ENCODE data around the gene ZSCAN10.

Gene ZSCAN10
- total RNA-seq, result 0.17 to 0.77 (median 0.35) reads per million in 3 donors

GRCh38 chr16:3098459-3099394, at the start of gene ZSCAN10:
Gene ZSCAN10, minus strand, starts transcription at chr16:3099294. Its CDS starts 6,357 bp downstream, at chr16:3092937.
- Histone ChIP-seq H3K9me3 (ENCODE audit: control insufficient read depth, low read length) (no peaks in the 10 kb centered on the region), H3K27me3 (replicated peaks; ENCODE audit: control insufficient read depth, insufficient read depth, low read length, poor library complexity, severe bottlenecking) (no peaks in the 10 kb centered on the region), H3K36me3 (ENCODE audit: control insufficient read depth, insufficient read depth, low read length) (no peaks in the 10 kb centered on the region), H3K27ac (ENCODE audit: insufficient read depth, low read length, poor library complexity, severe bottlenecking) (no peak within 1 kb of the TSS), H3K4me3 (ENCODE audit: insufficient read depth, low read depth, low read length, poor library complexity, severe bottlenecking) (peak within 1 kb of the TSS; percentile 13), H3K4me1 (ENCODE audit: control insufficient read depth, insufficient read depth, low read length, poor library complexity, severe bottlenecking) (peaks cover 36% of the 10 kb centered on the region)
- no peak for DNase-seq

DNA sequence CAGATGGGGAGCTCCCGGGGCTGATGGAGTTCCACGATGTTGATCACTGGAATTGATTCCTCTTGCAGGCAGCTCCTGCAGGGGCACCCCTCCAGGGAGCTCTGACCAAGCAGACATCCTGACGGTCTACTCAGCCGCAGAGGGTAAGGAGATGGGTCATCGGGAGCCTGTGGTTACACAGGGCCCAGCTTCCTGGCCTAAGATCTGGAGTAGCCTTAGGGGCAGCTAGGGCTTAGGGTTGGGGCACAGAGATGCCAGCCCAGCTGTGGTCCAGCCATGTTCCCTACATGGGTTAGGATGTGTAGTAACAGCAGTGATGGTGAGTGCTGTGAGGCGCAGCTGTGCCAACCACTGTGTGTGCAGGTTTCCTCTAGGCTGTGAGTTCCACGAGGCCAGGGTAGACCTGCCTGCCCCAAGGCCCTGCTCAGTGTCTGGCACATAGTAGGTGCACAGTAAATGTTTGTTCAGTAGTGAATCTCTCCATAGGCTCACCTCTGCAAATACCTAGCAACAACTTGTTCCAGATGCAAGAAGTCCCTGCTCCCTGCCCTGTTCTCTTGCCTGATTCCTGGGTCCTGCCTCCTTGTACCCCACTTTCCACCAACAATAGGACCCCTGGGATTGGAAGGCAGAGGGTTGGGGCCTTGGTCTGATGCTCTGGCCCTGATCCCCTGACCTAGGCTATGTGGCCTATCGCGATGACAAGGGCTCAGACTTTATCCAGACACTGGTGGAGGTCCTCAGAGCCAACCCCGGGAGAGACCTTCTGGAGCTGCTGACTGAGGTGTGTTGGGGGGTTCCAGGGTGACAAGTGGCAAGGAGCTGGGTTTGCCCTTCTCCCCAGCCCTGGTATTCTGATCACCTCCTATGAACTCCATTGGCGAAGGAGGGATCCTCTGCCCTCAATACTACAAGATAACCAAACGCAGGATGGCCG, 49.4 kb upstream of the ZSCAN10 start:
- no peaks in the 10 kb centered on the region for H3K27me3 ChIP-seq (replicated peaks; ENCODE audit: control insufficient read depth, insufficient read depth, low read length, poor library complexity, severe bottlenecking)
- no peaks in the 10 kb centered on the region for H3K9me3 ChIP-seq (ENCODE audit: control insufficient read depth, low read length)
- DNase-seq, result no peak
- no peak overlapping the region for H3K27ac ChIP-seq (ENCODE audit: insufficient read depth, low read length, poor library complexity, severe bottlenecking)
- no peak overlapping the region for H3K4me3 ChIP-seq (ENCODE audit: insufficient read depth, low read depth, low read length, poor library complexity, severe bottlenecking)
- no peaks in the 10 kb centered on the region for H3K36me3 ChIP-seq (ENCODE audit: control insufficient read depth, insufficient read depth, low read length)
- peaks cover 11% of the 10 kb centered on the region for H3K4me1 ChIP-seq (ENCODE audit: control insufficient read depth, insufficient read depth, low read length, poor library complexity, severe bottlenecking)

DNA sequence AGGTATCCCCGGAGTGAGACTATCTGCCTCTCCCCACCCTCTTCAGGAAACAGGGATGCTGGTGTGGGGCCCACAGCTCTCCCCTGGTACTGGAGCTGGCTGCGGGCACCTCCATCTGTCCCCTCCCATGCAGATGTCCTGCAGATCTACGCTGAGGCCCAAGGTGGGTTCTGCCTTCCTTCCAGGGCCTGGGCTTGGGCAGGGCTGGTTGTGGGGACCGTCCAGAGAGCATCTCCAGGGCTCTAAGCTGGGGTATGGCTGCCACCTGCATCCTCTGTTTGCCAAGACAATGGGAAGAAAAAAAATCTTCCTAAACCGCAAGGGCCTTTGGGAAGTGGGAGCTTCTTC, 48.6 kb upstream of the ZSCAN10 start:
- Histone ChIP-seq H3K27ac (ENCODE audit: insufficient read depth, low read length, poor library complexity, severe bottlenecking) (no peak overlapping the region), H3K9me3 (ENCODE audit: control insufficient read depth, low read length) (no peaks in the 10 kb centered on the region), H3K27me3 (replicated peaks; ENCODE audit: control insufficient read depth, insufficient read depth, low read length, poor library complexity, severe bottlenecking) (no peaks in the 10 kb centered on the region), H3K36me3 (ENCODE audit: control insufficient read depth, insufficient read depth, low read length) (peaks cover 1% of the 10 kb centered on the region), H3K4me3 (ENCODE audit: insufficient read depth, low read depth, low read length, poor library complexity, severe bottlenecking) (no peak overlapping the region), H3K4me1 (ENCODE audit: control insufficient read depth, insufficient read depth, low read length, poor library complexity, severe bottlenecking) (peaks cover 11% of the 10 kb centered on the region)
- no peak for DNase-seq

GRCh38 chr16:3147046-3147756, 48.1 kb upstream of the ZSCAN10 start:
- Histone ChIP-seq H3K4me3 (ENCODE audit: insufficient read depth, low read depth, low read length, poor library complexity, severe bottlenecking) (no peak overlapping the region), H3K4me1 (ENCODE audit: control insufficient read depth, insufficient read depth, low read length, poor library complexity, severe bottlenecking) (peaks cover 11% of the 10 kb centered on the region), H3K36me3 (ENCODE audit: control insufficient read depth, insufficient read depth, low read length) (peaks cover 6% of the 10 kb centered on the region), H3K27ac (ENCODE audit: insufficient read depth, low read length, poor library complexity, severe bottlenecking) (no peak overlapping the region), H3K9me3 (ENCODE audit: control insufficient read depth, low read length) (no peaks in the 10 kb centered on the region), H3K27me3 (replicated peaks; ENCODE audit: control insufficient read depth, insufficient read depth, low read length, poor library complexity, severe bottlenecking) (no peaks in the 10 kb centered on the region)
- no peak for DNase-seq

- no peak overlapping the region for H3K27ac ChIP-seq (ENCODE audit: insufficient read depth, low read length, poor library complexity, severe bottlenecking)
- DNase-seq, result no peak
- no peaks in the 10 kb centered on the region for H3K27me3 ChIP-seq (replicated peaks; ENCODE audit: control insufficient read depth, insufficient read depth, low read length, poor library complexity, severe bottlenecking)
- no peaks in the 10 kb centered on the region for H3K9me3 ChIP-seq (ENCODE audit: control insufficient read depth, low read length)
- peaks cover 9% of the 10 kb centered on the region for H3K4me1 ChIP-seq (ENCODE audit: control insufficient read depth, insufficient read depth, low read length, poor library complexity, severe bottlenecking)
- peaks cover 13% of the 10 kb centered on the region for H3K36me3 ChIP-seq (ENCODE audit: control insufficient read depth, insufficient read depth, low read length)
- H3K4me3 ChIP-seq (ENCODE audit: insufficient read depth, low read depth, low read length, poor library complexity, severe bottlenecking), result no peak overlapping the region
These were observed 46.6 kb upstream of the ZSCAN10 start for GRCh38 chr16:3145660-3146059.

DNA sequence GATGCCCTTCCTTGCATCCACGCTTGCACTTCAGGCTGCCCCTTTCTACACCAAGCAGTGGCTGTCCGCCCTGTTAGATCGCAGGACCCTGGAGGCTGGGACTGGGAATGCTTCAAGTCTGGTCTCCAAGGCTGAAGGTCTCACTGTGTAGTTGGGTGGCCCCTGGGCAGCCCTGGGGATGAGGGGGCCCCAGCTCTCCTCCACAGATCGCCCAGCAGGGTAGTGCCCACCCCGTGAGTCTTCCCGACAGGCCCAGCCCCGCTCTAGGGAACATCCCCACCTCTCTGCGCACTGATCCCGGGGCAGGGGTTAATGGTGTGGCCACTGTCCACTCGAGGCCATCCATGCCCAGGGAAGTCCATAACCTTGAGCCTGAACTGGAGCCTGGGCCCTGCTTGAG, 46.1 kb upstream of the ZSCAN10 start:
- H3K4me3 ChIP-seq (ENCODE audit: insufficient read depth, low read depth, low read length, poor library complexity, severe bottlenecking), result no peak overlapping the region
- no peak for DNase-seq
- H3K36me3 ChIP-seq (ENCODE audit: control insufficient read depth, insufficient read depth, low read length), result peaks cover 13% of the 10 kb centered on the region
- no peak overlapping the region for H3K27ac ChIP-seq (ENCODE audit: insufficient read depth, low read length, poor library complexity, severe bottlenecking)
- H3K27me3 ChIP-seq (replicated peaks; ENCODE audit: control insufficient read depth, insufficient read depth, low read length, poor library complexity, severe bottlenecking), result no peaks in the 10 kb centered on the region
- H3K4me1 ChIP-seq (ENCODE audit: control insufficient read depth, insufficient read depth, low read length, poor library complexity, severe bottlenecking), result peaks cover 8% of the 10 kb centered on the region
- no peaks in the 10 kb centered on the region for H3K9me3 ChIP-seq (ENCODE audit: control insufficient read depth, low read length)

DNA sequence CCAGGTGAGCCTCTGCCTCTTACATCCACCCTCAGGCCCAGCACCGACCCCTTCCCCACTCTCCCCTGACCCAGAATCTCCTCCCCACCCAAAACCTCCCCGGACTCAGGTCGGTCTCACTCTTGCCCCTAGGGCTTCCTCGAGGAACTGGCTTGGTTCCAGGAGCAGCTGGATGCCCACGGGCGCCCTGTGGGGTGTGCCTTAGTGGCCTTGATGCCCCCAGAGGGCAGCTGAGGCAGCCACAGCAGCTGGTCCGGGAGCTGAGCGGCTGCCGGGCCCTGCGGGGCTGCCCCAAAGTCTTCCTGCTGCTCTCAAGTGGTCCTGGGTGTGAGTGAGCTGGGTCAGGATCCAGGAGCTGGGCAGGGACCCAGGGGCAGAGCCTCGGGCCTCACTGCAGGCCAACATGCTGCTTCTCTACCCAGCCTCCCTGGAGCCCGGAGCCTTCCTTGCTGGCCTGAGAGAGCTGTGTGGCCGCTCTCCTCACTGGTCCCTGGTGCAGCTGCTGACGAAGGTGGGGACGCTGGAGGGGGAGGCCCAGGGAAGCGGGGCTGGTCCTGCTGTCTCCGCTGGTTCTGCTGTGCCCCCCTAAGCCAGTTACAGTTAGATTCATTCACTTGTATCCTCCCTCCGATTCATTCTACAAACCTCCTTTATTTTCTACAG, 45.4 kb upstream of the ZSCAN10 start:
- no peak for DNase-seq
- Histone ChIP-seq H3K27ac (ENCODE audit: insufficient read depth, low read length, poor library complexity, severe bottlenecking) (no peak overlapping the region), H3K27me3 (replicated peaks; ENCODE audit: control insufficient read depth, insufficient read depth, low read length, poor library complexity, severe bottlenecking) (no peaks in the 10 kb centered on the region), H3K4me3 (ENCODE audit: insufficient read depth, low read depth, low read length, poor library complexity, severe bottlenecking) (no peak overlapping the region), H3K36me3 (ENCODE audit: control insufficient read depth, insufficient read depth, low read length) (peaks cover 14% of the 10 kb centered on the region), H3K9me3 (ENCODE audit: control insufficient read depth, low read length) (no peaks in the 10 kb centered on the region), H3K4me1 (ENCODE audit: control insufficient read depth, insufficient read depth, low read length, poor library complexity, severe bottlenecking) (peaks cover 1% of the 10 kb centered on the region)

- no peak for DNase-seq
- H3K4me1 ChIP-seq (ENCODE audit: control insufficient read depth, insufficient read depth, low read length, poor library complexity, severe bottlenecking), result no peaks in the 10 kb centered on the region
- no peak overlapping the region for H3K27ac ChIP-seq (ENCODE audit: insufficient read depth, low read length, poor library complexity, severe bottlenecking)
- no peaks in the 10 kb centered on the region for H3K9me3 ChIP-seq (ENCODE audit: control insufficient read depth, low read length)
- peaks cover 21% of the 10 kb centered on the region for H3K36me3 ChIP-seq (ENCODE audit: control insufficient read depth, insufficient read depth, low read length)
- no peak overlapping the region for H3K4me3 ChIP-seq (ENCODE audit: insufficient read depth, low read depth, low read length, poor library complexity, severe bottlenecking)
- H3K27me3 ChIP-seq (replicated peaks; ENCODE audit: control insufficient read depth, insufficient read depth, low read length, poor library complexity, severe bottlenecking), result no peaks in the 10 kb centered on the region
These were observed 44.7 kb upstream of the ZSCAN10 start for GRCh38 chr16:3143598-3144320.

- H3K36me3 ChIP-seq (ENCODE audit: control insufficient read depth, insufficient read depth, low read length), result peaks cover 22% of the 10 kb centered on the region
- DNase-seq, result no peak
- no peak overlapping the region for H3K27ac ChIP-seq (ENCODE audit: insufficient read depth, low read length, poor library complexity, severe bottlenecking)
- no peaks in the 10 kb centered on the region for H3K27me3 ChIP-seq (replicated peaks; ENCODE audit: control insufficient read depth, insufficient read depth, low read length, poor library complexity, severe bottlenecking)
- H3K4me3 ChIP-seq (ENCODE audit: insufficient read depth, low read depth, low read length, poor library complexity, severe bottlenecking), result no peak overlapping the region
- H3K9me3 ChIP-seq (ENCODE audit: control insufficient read depth, low read length), result no peaks in the 10 kb centered on the region
- no peaks in the 10 kb centered on the region for H3K4me1 ChIP-seq (ENCODE audit: control insufficient read depth, insufficient read depth, low read length, poor library complexity, severe bottlenecking)
These were observed 44.1 kb upstream of the ZSCAN10 start for GRCh38 chr16:3143189-3143588.
